ENCODE measurements around the gene SVBP. TPM values are rescaled to one million over a fixed set of nuclear protein-coding genes. Genes with fewer than 3 reads are reported as not detected.

Gene SVBP
- polyA plus RNA-seq, 2 of the 4 experiments (the other 2 are of a cell fraction), result 9.1 to 24.8 TPM

GRCh38 chr1:42806593-42806992 lies 10.6 kb downstream of the SVBP start:
- Histone ChIP-seq H3K27ac (no peak overlapping the region), H3K4me3 (no peak overlapping the region), H3K4me2 (no peak overlapping the region), H3K4me1 (no peaks in the 10 kb centered on the region), H3K9me3 (no peaks in the 10 kb centered on the region)
- FAIRE-seq (no peak), ATAC-seq (no peak), DNase-seq (ENCODE audit: low read depth in 1 of 2, low spot score in 1 of 2) (no peak)
- no peak for TF ChIP-seq CEBPB (IDR thresholded peaks at IDR 0.05)
- no peak for TF ChIP-seq MAFK (IDR thresholded peaks at IDR 0.05; ENCODE audit: partially characterized antibody)
- TF ChIP-seq TP53 (CRISPR knock-in tag; IDR thresholded peaks at IDR 0.05), result no peak
- TF ChIP-seq POLR2A (IDR thresholded peaks at IDR 0.05; ENCODE audit: low read length), result no peak
- TF ChIP-seq ZFP36 (IDR thresholded peaks at IDR 0.05; ENCODE audit: borderline replicate concordance, partially characterized antibody), result no peak
- TF ChIP-seq JUNB (IDR thresholded peaks at IDR 0.05), result no peak
- TF ChIP-seq FOSL2 (IDR thresholded peaks at IDR 0.05), result no peak
- no peak for TF ChIP-seq FOSL2 (CRISPR knock-in tag; IDR thresholded peaks at IDR 0.05)
- TF ChIP-seq ZC3H11A (IDR thresholded peaks at IDR 0.05), result no peak
- TF ChIP-seq JUN (IDR thresholded peaks at IDR 0.05), result no peak
- no peak for TF ChIP-seq NR3C1 (IDR thresholded peaks at IDR 0.05)
- TF ChIP-seq RFX5 (IDR thresholded peaks at IDR 0.05), result no peak
- no peak for TF ChIP-seq ZSCAN20 (CRISPR knock-in tag; IDR thresholded peaks at IDR 0.05)
- no peak for TF ChIP-seq ESRRA (IDR thresholded peaks at IDR 0.05; ENCODE audit: borderline replicate concordance, low read length)
- TF ChIP-seq CHD4 (IDR thresholded peaks at IDR 0.05; ENCODE audit: borderline replicate concordance), result no peak
- TF ChIP-seq EHMT2 (IDR thresholded peaks at IDR 0.05; ENCODE audit: low read depth), result no peak
- TF ChIP-seq PBX3 (IDR thresholded peaks at IDR 0.05), result no peak
- no peak for TF ChIP-seq KDM1A (IDR thresholded peaks at IDR 0.05; ENCODE audit: low read depth)
- no peak for TF ChIP-seq MAZ (IDR thresholded peaks at IDR 0.05; ENCODE audit: borderline replicate concordance, low read depth, low read length)
- TF ChIP-seq CBX2 (IDR thresholded peaks at IDR 0.05; ENCODE audit: borderline replicate concordance, low read depth), result no peak
- ChIA-PET POLR2A (interaction anchor here (1.2 kb wide), 1 partner anchor 10 kb away, joined by 4 read pairs; no protein-coding TSS in a partner anchor), CTCF (no interaction called here)
- WGBS (ENCODE audit: missing lambda C conversion rate), result 87% methylated on average over 5 of the region's 5 CpGs

- Histone ChIP-seq H3K4me1 (no peaks in the 10 kb centered on the region), H3K4me2 (no peak overlapping the region), H3K9me3 (no peaks in the 10 kb centered on the region), H3K27ac (no peak overlapping the region), H3K4me3 (no peak overlapping the region)
- DNase-seq (ENCODE audit: low read depth in 1 of 2, low spot score in 1 of 2), result no peak
- no peak for ATAC-seq
- no peak for FAIRE-seq
- CTCF ChIA-PET, result interaction anchor here (1.1 kb wide), 1 partner anchor 268 kb away, joined by 3 read pairs; no protein-coding TSS in a partner anchor
- TF ChIP-seq NFE2L2 (conservative IDR thresholded peaks at IDR 0.05; ENCODE audit: low read length) (no peak), BCL3 (IDR thresholded peaks at IDR 0.05) (no peak), CTCF (IDR thresholded peaks at IDR 0.05) (no peak), CHD2 (IDR thresholded peaks at IDR 0.05; ENCODE audit: low read length, partially characterized antibody) (no peak), HOXB5 (CRISPR knock-in tag; IDR thresholded peaks at IDR 0.05) (no peak), ELK1 (IDR thresholded peaks at IDR 0.05; ENCODE audit: low read depth, low read length) (no peak), PHF8 (IDR thresholded peaks at IDR 0.05; ENCODE audit: borderline replicate concordance, low read depth) (no peak), E2F6 (IDR thresholded peaks at IDR 0.05; ENCODE audit: borderline replicate concordance, low read depth) (no peak), HES2 (IDR thresholded peaks at IDR 0.05) (no peak), ZNF302 (CRISPR knock-in tag; IDR thresholded peaks at IDR 0.05) (no peak), MAZ (IDR thresholded peaks at IDR 0.05; ENCODE audit: borderline replicate concordance, low read depth, low read length) (no peak)
- POLR2A ChIA-PET, result interaction anchor here (1.2 kb wide), 1 partner anchor 10 kb away, joined by 4 read pairs; no protein-coding TSS in a partner anchor
Observed at GRCh38 chr1:42806171-42806570, 11.0 kb downstream of the SVBP start.

Measured in A549 (cell line).